Epithelial cell of esophagus (primary cell): Measurements from ENCODE around the gene AMOTL1.

Experiments used
- DNase-seq: peaks from one replicate; pipeline ENCODE4 v3.0.0; 2010; ENCODE audit warnings: low read depth
- H3K4me3 ChIP-seq: 2 replicates; pipeline ENCODE4 v1.5.1; 2011; ENCODE audit warnings: mild to moderate bottlenecking, low read length, control low read depth
- TF ChIP-seq, protein P1 (sequence below): IDR thresholded peaks from 2 replicates; pipeline ENCODE4 v1.5.1; 2011; ENCODE audit warnings: low read depth, mild to moderate bottlenecking, low read length, control low read depth, inconsistent platforms; ENCODE audit not compliant: insufficient read depth; ENCODE audit errors: missing control alignments

AMOTL1 gene

GRCh38 chr11:94741022-94741679 is 27.0 kb upstream of the AMOTL1 start:
- DNase-seq, result peak; percentile 80
- TF ChIP-seq, protein P1, sequence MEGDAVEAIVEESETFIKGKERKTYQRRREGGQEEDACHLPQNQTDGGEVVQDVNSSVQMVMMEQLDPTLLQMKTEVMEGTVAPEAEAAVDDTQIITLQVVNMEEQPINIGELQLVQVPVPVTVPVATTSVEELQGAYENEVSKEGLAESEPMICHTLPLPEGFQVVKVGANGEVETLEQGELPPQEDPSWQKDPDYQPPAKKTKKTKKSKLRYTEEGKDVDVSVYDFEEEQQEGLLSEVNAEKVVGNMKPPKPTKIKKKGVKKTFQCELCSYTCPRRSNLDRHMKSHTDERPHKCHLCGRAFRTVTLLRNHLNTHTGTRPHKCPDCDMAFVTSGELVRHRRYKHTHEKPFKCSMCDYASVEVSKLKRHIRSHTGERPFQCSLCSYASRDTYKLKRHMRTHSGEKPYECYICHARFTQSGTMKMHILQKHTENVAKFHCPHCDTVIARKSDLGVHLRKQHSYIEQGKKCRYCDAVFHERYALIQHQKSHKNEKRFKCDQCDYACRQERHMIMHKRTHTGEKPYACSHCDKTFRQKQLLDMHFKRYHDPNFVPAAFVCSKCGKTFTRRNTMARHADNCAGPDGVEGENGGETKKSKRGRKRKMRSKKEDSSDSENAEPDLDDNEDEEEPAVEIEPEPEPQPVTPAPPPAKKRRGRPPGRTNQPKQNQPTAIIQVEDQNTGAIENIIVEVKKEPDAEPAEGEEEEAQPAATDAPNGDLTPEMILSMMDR, result peak; percentile 72
- H3K4me3 ChIP-seq, result peak overlapping the region; percentile 22

DNA sequence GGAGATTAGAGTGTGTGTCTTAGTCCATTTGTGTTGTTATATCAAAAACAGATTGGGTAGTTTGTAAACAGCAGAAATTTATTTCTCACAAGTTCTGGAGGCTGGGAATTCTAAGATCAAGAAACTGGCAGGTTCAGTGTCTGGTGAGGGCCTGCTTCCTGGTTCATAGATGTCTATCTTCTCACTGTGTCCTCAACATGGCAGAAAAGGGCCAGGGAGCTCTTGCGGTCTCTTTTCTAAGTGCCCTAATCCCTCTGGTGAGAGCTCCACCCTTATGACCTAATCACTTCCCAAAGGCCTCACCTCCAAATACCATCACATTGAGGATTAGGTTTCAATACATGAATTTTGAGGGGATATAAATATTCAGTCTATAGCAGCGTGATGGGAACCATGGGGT is 25.5 kb upstream of the AMOTL1 start:
- no peak for DNase-seq
- TF ChIP-seq, protein P1, result no peak
- no peak overlapping the region for H3K4me3 ChIP-seq

DNA sequence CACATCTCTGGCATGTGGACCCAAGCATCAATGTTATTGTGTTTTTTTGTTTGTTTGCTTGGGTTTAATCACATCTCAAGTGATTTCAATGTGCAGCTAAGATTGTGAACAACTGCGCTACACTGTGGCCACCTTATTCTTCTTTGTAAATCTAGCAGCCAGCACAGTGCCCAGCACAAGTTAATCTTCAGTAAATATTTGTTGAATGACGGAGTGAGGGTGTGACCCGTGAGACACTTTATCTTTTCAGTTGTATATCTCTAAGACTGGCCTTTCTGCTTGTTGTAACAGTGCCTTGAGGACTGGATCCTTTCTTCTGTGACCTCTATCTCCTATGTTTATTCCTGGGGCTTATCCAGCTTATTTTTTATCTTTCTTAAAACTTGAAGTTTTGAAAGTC is 21.4 kb upstream of the AMOTL1 start:
- peak; percentile 83 for DNase-seq
- TF ChIP-seq, protein P1, result no peak
- no peak overlapping the region for H3K4me3 ChIP-seq

GRCh38 chr11:94747146-94747545 is 21.0 kb upstream of the AMOTL1 start:
- H3K4me3 ChIP-seq, result no peak overlapping the region
- peak; percentile 83 for DNase-seq
- TF ChIP-seq, protein P1, result no peak

DNA sequence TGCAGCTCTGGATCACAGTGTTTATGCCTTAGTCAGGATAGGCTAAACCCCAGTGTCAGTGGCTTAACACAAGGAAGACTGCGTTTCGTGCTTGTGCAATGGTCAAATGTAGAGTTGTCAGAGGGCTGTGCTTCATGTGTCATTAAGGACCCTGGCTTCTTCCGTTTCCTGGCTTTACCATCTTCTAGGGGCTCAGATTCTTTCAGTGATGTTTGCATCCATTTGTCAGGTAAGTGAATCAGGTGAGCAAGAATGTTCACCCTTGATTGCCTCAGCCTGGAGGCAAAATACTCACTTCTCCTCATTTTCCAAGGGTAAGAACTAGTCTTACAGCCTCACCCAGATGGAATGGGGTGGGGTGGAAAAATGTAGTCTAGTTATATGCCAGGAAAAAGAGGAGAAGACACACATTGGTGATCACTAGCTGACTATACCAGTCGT is 20.5 kb upstream of the AMOTL1 start:
- TF ChIP-seq, protein P1, result no peak
- DNase-seq, result peak; percentile 100
- H3K4me3 ChIP-seq, result no peak overlapping the region

DNA sequence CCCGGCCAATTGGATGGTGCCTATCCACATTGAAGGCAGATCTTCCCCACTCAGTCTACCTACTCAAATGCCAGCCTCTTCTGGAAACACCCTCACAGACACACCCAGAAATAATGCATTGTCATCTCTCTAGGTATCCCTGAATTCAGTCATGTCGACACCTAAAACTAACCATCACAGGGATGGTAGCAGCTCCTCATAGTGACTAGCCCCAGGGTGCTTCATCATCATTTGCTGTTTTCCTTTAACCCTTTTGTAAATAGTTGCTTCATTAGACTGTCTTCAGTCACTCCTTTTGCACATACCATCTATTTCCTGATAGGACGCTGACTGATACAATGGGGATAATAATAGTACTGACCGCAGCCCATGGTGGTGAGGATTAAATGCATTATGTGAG is 18.8 kb upstream of the AMOTL1 start:
- DNase-seq, result peak; percentile 100
- TF ChIP-seq, protein P1, result no peak
- H3K4me3 ChIP-seq, result no peak overlapping the region
